Nephron progenitor cell (in vitro differentiated cells): Measurements from ENCODE around the gene CDKN2C.

ENCODE experiments used
- DNase-seq: peaks from one replicate; pipeline ENCODE4 v3.0.0; 2021
- H3K27ac Mint-ChIP-seq: 2 replicates; pipeline ENCODE4 v1.8.0; 2021; ENCODE audit warnings: mild to moderate bottlenecking, moderate library complexity, mixed read lengths
- H3K27me3 Mint-ChIP-seq: 2 replicates; pipeline ENCODE4 v1.8.0; 2021; ENCODE audit warnings: mild to moderate bottlenecking, low read depth, mixed read lengths; ENCODE audit not compliant: poor library complexity
- H3K36me3 Mint-ChIP-seq: 2 replicates; pipeline ENCODE4 v1.8.0; 2021; ENCODE audit warnings: low read depth, mixed read lengths
- H3K4me1 Mint-ChIP-seq: 2 replicates; pipeline ENCODE4 v1.8.0; 2021; ENCODE audit warnings: mixed read lengths
- H3K4me3 Mint-ChIP-seq: 2 replicates; pipeline ENCODE4 v1.8.0; 2021; ENCODE audit warnings: mild to moderate bottlenecking, moderate library complexity, mixed read lengths
- H3K9me3 Mint-ChIP-seq: 2 replicates; pipeline ENCODE4 v1.8.0; 2021; ENCODE audit warnings: mild to moderate bottlenecking, moderate library complexity, mixed read lengths
- CTCF ChIP-seq: fragments of 200-600 bp; sonication (generic); IDR thresholded peaks from 2 replicates; pipeline ENCODE4 v1.5.0; 2021; ENCODE audit warnings: antibody characterized with exemption

Gene CDKN2C

GRCh38 chr1:51014878-51015277, 44.8 kb downstream of the CDKN2C start:
- Mint-ChIP-seq H3K27ac (no peak overlapping the region), H3K36me3 (no peaks in the 10 kb centered on the region), H3K9me3 (peaks cover 4% of the 10 kb centered on the region), H3K4me1 (no peaks in the 10 kb centered on the region), H3K27me3 (peaks cover 17% of the 10 kb centered on the region), H3K4me3 (no peak overlapping the region)
- no peak for DNase-seq
- no peak for TF ChIP-seq CTCF

DNA sequence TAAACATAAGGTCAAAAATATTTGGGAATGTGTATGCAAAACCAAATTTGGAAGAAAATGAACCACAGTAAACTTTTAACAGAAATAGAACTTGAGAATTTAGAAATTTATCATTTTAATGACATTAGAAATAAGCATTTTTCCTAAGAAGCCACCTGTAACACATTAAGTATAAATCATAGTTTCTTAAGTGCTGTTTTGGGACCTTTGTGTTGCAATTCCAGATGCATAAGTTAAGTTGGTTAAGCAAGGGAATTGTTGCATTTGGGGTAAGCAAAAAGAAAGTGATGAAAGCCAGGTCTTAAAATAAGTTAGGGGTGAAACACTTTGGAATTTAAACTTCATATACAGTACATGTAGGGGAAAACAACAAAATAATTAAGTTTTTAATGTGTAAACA, 49.8 kb downstream of the CDKN2C start:
- Mint-ChIP-seq H3K27ac (no peak overlapping the region), H3K36me3 (no peaks in the 10 kb centered on the region), H3K27me3 (peaks cover 4% of the 10 kb centered on the region), H3K4me1 (no peaks in the 10 kb centered on the region), H3K9me3 (peaks cover 8% of the 10 kb centered on the region), H3K4me3 (no peak overlapping the region)
- DNase-seq, result no peak
- TF ChIP-seq CTCF, result no peak
